ELF-1 (cell line): ENCODE results near the gene KDM1A.
A peak's percentile ranks its signal among the peaks of the same experiment; 100 is the strongest.

ENCODE experiments used
- DNase-seq: peaks from one replicate; pipeline ENCODE4 v3.0.0-alpha.2; 2016; ENCODE audit warnings: low read depth, low spot score

Gene KDM1A

DNA sequence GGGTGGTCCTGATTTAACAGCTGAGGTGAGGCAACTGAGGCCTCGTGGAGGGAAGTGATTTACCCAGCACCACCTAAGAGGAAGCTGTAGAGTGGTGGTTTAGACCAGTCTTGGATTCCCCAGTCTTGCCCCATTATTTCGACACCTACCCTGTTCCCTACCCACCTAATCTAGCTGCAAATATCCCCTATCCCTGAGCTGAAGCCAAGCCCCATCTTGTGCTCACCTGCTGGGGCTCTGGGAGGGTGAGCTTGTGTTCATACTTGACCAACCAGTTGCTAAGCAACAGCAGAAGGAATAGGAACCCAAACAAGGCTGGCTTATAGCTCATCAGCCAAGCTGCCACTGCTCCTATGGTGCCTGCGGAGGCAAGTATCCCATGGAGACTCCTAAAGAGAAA is 5.6 kb upstream of the KDM1A start:
- DNase-seq = peak; percentile 35

DNA sequence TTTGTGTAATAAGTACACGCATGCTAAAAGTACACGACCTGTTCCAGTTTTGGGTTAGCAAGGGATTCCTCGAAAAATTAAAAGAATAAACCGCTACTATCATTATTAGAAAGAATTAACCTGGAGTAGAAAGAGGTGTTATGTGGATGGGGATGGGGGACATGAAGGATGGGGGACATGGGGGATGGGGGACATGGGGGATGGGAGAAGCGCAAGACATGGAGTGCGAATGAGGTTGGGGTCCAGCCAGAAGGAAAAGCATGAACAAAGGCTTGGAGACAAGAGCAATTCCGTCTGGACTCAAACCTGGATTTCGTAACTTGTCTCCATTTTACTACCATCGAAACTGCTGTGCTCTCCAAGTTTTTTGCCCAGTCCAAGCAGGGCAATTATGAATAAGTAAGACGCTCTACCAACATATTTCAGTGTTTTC is 591 bp upstream of the KDM1A start:
- no peak for DNase-seq

DNA sequence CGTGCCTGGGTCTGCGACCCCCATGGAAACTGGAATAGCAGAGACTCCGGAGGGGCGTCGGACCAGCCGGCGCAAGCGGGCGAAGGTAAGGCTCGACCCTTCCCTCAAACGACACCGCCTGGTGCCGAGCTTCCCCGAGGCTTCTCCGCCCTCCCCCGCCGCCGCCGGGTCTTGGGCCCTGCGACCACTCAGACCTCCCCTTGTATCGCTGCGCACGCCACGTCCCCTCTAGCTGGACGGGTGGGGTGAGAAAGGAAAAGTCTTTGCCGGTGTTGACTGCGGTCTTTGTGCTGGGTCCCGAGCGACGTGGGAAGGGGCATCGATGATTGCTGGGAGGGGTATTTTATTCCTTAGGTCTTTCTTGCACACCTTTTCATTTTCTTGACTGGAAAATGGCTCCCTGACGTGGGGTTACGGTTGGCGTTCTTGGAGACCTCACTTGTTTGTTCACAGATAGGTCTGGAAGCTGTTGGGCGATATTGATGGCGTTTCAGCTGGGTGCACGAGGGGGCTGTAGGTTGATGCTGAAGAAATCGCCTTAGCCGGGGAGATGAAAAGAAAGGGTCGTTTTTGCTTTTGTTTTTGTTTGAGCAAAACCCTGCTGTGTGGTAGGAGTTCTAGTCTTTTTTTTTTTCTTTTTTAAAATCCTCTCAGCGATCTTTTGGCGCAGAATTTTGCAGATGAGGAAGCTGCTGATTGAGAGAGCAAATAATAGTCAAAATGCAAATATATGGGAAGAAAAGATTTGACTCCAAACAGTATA is 776 bp downstream of the KDM1A start:
- DNase-seq = peak; percentile 67

GRCh38 chr1:23020706-23021405 is 1.6 kb downstream of the KDM1A start:
- peak; percentile 17 for DNase-seq

DNA sequence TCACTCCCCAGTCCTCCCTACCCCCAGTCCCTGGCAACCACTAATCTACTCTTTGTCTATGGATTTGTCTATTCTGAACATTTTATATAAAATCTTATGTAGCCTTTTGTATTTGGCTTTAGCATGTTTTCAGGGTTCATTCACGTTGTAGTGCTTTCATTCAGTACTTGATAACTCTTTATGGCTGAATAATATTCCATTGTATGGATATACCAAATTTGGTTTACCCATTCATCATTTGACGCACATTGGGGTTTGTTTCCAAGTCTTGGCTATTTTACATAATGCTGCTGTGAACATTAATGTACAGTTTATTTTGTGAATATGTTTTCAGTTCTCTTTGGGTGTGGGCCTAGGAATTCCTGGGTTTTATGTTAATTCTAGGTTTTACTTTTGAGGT is 2.6 kb downstream of the KDM1A start:
- no peak for DNase-seq

- no peak for DNase-seq
Measured at GRCh38 chr1:23023174-23023845, 4.0 kb downstream of the KDM1A start.

DNA sequence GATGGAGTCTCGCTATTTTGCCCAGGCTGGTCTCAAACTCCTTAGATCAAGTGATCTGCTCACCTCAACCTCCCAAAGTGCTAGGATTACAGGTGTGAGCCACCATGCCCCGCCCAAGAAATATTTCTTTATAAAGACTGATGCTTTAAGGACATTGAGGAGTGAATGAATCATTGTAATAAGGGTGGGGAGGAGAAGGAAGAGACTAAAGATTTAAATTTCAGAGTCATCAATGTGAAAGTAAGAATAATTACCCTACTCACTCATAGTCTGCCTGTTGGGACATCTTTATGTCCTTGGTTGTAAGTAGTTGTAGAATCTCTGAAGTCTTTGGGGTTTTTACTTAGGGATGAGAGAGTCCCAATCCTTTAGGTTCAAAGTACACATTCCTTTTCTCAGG is 7.3 kb downstream of the KDM1A start:
- no peak for DNase-seq

DNA sequence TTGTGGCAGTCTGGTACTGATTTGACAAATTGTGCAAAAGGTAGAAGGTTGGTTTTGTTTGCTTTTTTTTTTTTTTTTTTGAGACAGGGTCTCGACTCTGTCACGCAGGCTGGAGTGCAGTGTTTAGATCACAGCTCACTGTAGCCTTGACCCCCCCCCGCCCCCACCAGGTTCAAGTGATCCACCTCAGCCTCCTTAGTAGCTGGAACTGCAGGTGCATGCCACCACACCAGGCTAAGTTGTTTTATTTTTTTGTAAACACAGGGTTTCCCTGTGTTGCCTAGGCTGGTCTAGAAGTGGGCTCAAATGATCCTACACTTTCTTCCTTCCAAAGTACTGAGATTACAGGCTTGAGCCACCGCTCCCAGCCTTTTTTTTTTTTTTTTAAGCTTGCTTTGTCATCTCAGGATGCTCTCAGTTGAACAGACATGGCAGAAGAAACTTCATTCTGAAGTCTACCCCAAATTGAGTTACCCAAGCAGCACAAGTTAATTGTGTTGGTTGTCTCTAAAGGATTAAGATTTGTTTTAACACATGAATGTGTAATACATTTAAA is 8.2 kb downstream of the KDM1A start:
- no peak for DNase-seq

- no peak for DNase-seq
Measured at GRCh38 chr1:23029337-23029736, 10.1 kb downstream of the KDM1A start.

- DNase-seq = peak; percentile 17
Measured at GRCh38 chr1:23035823-23036452, 16.7 kb downstream of the KDM1A start.

DNA sequence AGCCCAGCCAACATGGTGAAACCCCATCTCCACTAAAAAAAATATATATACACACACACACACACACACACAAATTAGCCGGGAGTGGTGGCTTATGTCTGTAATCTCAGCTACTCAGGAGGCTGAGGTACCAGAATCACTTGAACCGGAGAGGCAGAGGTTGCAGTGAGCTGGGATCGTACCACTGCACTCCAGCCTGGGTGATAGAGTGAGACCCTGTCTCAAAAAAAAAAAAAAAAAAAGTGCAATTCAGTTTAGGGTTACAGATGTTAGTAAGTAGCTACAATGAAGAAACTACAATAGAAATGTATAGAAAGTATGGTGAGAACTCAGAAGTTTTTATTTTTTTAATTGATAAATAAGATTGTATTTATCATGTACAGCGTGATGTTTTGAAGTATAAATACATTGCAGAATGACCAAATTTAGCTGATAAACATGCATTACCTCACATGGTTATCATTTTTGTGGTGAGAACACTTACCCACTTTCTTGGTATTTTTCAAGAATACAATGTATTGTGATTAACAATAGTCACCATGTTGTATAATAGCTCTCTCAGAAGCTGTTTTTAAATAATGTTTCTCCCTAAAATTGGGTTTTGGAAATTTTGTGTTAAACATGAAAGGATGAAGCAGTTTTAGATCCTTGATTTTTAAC is 17.9 kb downstream of the KDM1A start:
- DNase-seq = no peak

- DNase-seq = no peak
Measured at GRCh38 chr1:23039308-23039826, 20.1 kb downstream of the KDM1A start.

- no peak for DNase-seq
Measured at GRCh38 chr1:23040509-23040908, 21.2 kb downstream of the KDM1A start.

GRCh38 chr1:23044035-23044434 is 24.8 kb downstream of the KDM1A start:
- DNase-seq = no peak

- no peak for DNase-seq
Measured at GRCh38 chr1:23050201-23050600, 30.9 kb downstream of the KDM1A start.

- no peak for DNase-seq
Measured at GRCh38 chr1:23051290-23051909, 32.1 kb downstream of the KDM1A start.

GRCh38 chr1:23057301-23057700 is 38.0 kb downstream of the KDM1A start:
- DNase-seq = no peak

GRCh38 chr1:23062271-23062670 is 43.0 kb downstream of the KDM1A start:
- DNase-seq = no peak

- DNase-seq = no peak
Measured at GRCh38 chr1:23065385-23065784, 46.1 kb downstream of the KDM1A start.

GRCh38 chr1:23066075-23066474 is 46.8 kb downstream of the KDM1A start:
- no peak for DNase-seq

GRCh38 chr1:23069149-23069548 is 49.9 kb downstream of the KDM1A start:
- DNase-seq = no peak
